ENCODE results near the gene AFF3. TPM values are rescaled to one million over a fixed set of nuclear protein-coding genes. Genes with fewer than 3 reads are reported as not detected.

Gene AFF3
- total RNA-seq, 2 donors from 2014 or later: 9.9 to 20.1 TPM

DNA sequence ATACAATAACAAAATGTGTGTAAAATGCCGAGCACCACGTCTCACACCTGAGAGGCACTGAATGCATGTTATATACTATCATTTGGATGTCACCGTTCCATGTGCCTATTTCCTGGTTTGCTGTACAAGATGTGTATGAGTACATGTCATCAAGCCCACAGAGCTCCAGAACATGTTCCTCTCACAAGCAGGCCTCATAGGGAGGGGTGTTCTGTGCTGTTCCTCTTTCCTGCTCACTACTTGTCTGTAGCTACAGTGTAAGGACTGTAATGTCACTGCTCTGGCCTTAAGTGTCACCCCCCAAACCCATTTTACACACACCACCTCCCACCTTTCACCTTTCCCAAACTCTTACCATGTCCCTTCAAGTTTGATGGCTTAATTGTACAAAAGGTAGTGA, 1.8 kb downstream of the AFF3 start:
- DNase-seq (ENCODE audit: low spot score) (no peak), ATAC-seq (ENCODE audit: insufficient number of reproducible peaks, low FRiP score, low read depth) (no peak)
- Histone ChIP-seq H3K27me3 (replicated peaks; ENCODE audit: insufficient read depth) (no peaks in the 10 kb centered on the region), H3K9me3 (no peaks in the 10 kb centered on the region), H3K4me1 (ENCODE audit: control insufficient read depth in 1 of 2, low read depth in 2 of 2) (no peaks in the 10 kb centered on the region), H3K27ac (no peak overlapping the region), H3K36me3 (no peaks in the 10 kb centered on the region), H3K4me3 (no peak overlapping the region)
- TF ChIP-seq CTCF (IDR thresholded peaks at IDR 0.05): no peak

DNA sequence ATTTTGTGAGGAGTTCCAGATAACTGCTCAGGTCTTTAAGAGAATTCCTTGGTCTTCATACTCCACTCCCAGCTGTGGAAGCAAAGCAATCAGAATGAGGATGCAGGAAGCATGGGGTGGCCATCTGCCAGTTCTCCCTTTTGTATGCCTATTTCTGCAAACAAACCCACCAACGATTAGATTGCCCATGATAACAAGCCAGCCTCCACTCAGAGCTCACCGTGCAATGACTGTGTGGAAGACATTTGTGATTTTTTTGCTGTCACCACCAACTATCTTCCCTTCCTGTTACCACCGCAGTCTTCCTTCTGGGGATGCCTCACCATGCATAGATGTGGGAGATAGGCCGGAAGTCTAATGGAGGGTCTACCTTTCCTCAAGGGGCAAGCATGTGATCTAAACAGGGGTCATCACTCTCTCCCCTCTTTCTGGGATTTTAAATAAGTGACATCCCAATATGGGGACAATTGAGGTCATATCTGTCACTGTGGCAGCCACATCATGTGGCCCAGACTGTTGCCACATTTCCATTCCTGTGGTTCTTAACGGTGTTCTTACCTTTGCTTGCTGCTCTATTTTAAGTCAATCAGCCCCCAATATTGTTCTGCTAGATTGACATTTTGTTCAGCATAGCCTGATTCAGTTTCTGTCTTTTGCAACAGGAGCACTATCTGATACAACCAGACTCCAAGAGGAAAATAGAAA, 4.4 kb downstream of the AFF3 start:
- ATAC-seq (ENCODE audit: insufficient number of reproducible peaks, low FRiP score, low read depth) (no peak), DNase-seq (ENCODE audit: low spot score) (no peak)
- TF ChIP-seq CTCF (IDR thresholded peaks at IDR 0.05): no peak
- Histone ChIP-seq H3K36me3 (no peaks in the 10 kb centered on the region), H3K4me1 (ENCODE audit: control insufficient read depth in 1 of 2, low read depth in 2 of 2) (no peaks in the 10 kb centered on the region), H3K4me3 (no peak overlapping the region), H3K9me3 (no peaks in the 10 kb centered on the region), H3K27ac (no peak overlapping the region), H3K27me3 (replicated peaks; ENCODE audit: insufficient read depth) (no peaks in the 10 kb centered on the region)

GRCh38 chr2:100137318-100137717, 5.1 kb downstream of the AFF3 start:
- Histone ChIP-seq H3K9me3 (no peaks in the 10 kb centered on the region), H3K4me3 (no peak overlapping the region), H3K27ac (no peak overlapping the region), H3K27me3 (replicated peaks; ENCODE audit: insufficient read depth) (no peaks in the 10 kb centered on the region), H3K4me1 (ENCODE audit: control insufficient read depth in 1 of 2, low read depth in 2 of 2) (no peaks in the 10 kb centered on the region), H3K36me3 (no peaks in the 10 kb centered on the region)
- ATAC-seq (ENCODE audit: insufficient number of reproducible peaks, low FRiP score, low read depth) (no peak), DNase-seq (ENCODE audit: low spot score) (no peak)
- no peak for TF ChIP-seq CTCF (IDR thresholded peaks at IDR 0.05)

DNA sequence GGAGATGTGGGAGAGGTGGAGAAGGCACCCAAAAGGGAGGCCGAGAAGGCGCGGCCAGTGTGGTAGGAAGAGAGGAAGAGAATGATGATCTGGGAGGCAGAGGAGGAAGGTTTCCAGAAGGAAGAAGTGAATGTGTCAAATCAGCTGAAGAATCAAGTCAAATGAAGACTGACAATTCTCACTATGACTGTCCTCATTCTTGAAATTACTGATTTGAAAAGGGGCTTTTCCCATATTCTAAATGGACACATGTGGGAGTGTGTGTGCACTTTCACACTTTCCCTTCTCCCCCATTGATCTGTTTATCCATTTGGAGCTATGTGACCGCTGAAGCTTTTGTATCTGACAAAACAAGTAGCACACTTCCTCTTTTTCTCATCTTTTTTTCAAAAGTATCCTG, 6.1 kb downstream of the AFF3 start:
- ATAC-seq (ENCODE audit: insufficient number of reproducible peaks, low FRiP score, low read depth): no peak
- no peak for TF ChIP-seq CTCF (IDR thresholded peaks at IDR 0.05)
- Histone ChIP-seq H3K36me3 (no peaks in the 10 kb centered on the region), H3K27me3 (replicated peaks; ENCODE audit: insufficient read depth) (no peaks in the 10 kb centered on the region), H3K4me1 (ENCODE audit: control insufficient read depth in 1 of 2, low read depth in 2 of 2) (no peaks in the 10 kb centered on the region), H3K4me3 (no peak overlapping the region), H3K27ac (no peak overlapping the region), H3K9me3 (no peaks in the 10 kb centered on the region)
- DNase-seq (ENCODE audit: low spot score): no peak

GRCh38 chr2:100135415-100135814, 7.0 kb downstream of the AFF3 start:
- no peaks in the 10 kb centered on the region for H3K4me1 ChIP-seq (ENCODE audit: control insufficient read depth in 1 of 2, low read depth in 2 of 2)
- no peaks in the 10 kb centered on the region for H3K9me3 ChIP-seq
- no peak for TF ChIP-seq CTCF (IDR thresholded peaks at IDR 0.05)
- H3K4me3 ChIP-seq: no peak overlapping the region
- ATAC-seq (ENCODE audit: insufficient number of reproducible peaks, low FRiP score, low read depth): no peak
- no peak for DNase-seq (ENCODE audit: low spot score)
- H3K27me3 ChIP-seq (replicated peaks; ENCODE audit: insufficient read depth): no peaks in the 10 kb centered on the region
- H3K36me3 ChIP-seq: no peaks in the 10 kb centered on the region
- H3K27ac ChIP-seq: no peak overlapping the region
